ENCODE results near the gene MYOZ2.

MYOZ2 gene

GRCh38 chr4:119190354-119190753, 54.7 kb downstream of the MYOZ2 start:
- Histone ChIP-seq H3K27ac (ENCODE audit: low read depth, low read length) (no peak overlapping the region), H3K36me3 (ENCODE audit: insufficient read depth, low read length) (no peaks in the 10 kb centered on the region), H3K79me2 (ENCODE audit: control insufficient read depth, insufficient read depth, low read length, unreplicated experiment) (no peaks in the 10 kb centered on the region), H2AFZ (ENCODE audit: low read length, unreplicated experiment) (no peak overlapping the region), H3K4me3 (ENCODE audit: low read depth, low read length) (no peak overlapping the region), H3K4me1 (ENCODE audit: control insufficient read depth, insufficient read depth, low read length, unreplicated experiment) (no peaks in the 10 kb centered on the region), H3K27me3 (ENCODE audit: insufficient read depth, low read length) (no peaks in the 10 kb centered on the region)

- no peaks in the 10 kb centered on the region for H3K79me2 ChIP-seq (ENCODE audit: control insufficient read depth, insufficient read depth, low read length, unreplicated experiment)
- H3K4me3 ChIP-seq (ENCODE audit: low read depth, low read length), result no peak overlapping the region
- no peaks in the 10 kb centered on the region for H3K27me3 ChIP-seq (ENCODE audit: insufficient read depth, low read length)
- no peak overlapping the region for H2AFZ ChIP-seq (ENCODE audit: low read length, unreplicated experiment)
- no peaks in the 10 kb centered on the region for H3K4me1 ChIP-seq (ENCODE audit: control insufficient read depth, insufficient read depth, low read length, unreplicated experiment)
- no peak overlapping the region for H3K27ac ChIP-seq (ENCODE audit: low read depth, low read length)
- no peaks in the 10 kb centered on the region for H3K36me3 ChIP-seq (ENCODE audit: insufficient read depth, low read length)
Measured at GRCh38 chr4:119191505-119191904, 55.9 kb downstream of the MYOZ2 start.

DNA sequence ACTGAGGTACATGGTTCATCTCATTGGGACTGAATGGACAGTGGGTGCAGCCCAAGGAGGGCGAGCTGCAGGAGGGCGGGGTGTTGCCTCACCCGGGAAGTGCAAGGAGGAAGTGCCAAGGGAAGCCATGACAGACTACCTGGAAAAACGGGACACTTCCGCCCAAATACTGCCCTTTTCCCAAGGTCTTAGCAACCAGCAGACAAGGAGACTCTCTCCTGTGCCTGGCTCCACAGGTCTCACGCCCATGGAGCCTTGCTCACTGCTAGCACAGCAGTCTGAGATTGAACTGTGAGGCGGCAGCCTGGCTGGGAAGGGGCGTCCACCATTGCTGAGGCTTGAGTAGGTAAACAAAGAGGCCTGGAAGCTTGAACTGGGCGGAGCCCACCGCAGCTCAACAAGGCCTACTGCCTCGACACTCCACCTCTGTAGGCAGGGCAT, 62.2 kb downstream of the MYOZ2 start:
- Histone ChIP-seq H3K27ac (ENCODE audit: low read depth, low read length) (no peak overlapping the region), H3K36me3 (ENCODE audit: insufficient read depth, low read length) (no peaks in the 10 kb centered on the region), H3K4me1 (ENCODE audit: control insufficient read depth, insufficient read depth, low read length, unreplicated experiment) (no peaks in the 10 kb centered on the region), H3K27me3 (ENCODE audit: insufficient read depth, low read length) (no peaks in the 10 kb centered on the region), H2AFZ (ENCODE audit: low read length, unreplicated experiment) (no peak overlapping the region), H3K79me2 (ENCODE audit: control insufficient read depth, insufficient read depth, low read length, unreplicated experiment) (no peaks in the 10 kb centered on the region), H3K4me3 (ENCODE audit: low read depth, low read length) (no peak overlapping the region)

DNA sequence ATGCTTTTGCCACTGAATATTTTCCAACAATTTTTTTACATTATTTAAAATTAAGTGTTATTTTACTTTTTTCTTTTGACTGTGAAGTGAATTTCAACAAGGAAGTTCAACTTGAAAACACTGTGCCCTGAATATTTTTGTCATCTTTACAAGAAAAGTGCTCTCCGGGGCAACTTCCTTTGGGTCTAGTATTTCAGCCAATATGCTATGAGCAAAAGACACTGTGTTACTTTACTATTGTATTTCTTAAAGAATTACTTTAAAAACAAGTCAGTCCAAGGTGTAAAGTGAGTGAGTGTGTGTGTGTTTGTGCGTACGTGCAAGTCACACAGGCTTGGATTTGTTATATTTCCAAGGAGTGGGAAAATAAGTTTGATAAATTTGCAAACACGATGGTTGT, 69.3 kb downstream of the MYOZ2 start:
- Histone ChIP-seq H2AFZ (ENCODE audit: low read length, unreplicated experiment) (peak overlapping the region; percentile 83), H3K79me2 (ENCODE audit: control insufficient read depth, insufficient read depth, low read length, unreplicated experiment) (no peaks in the 10 kb centered on the region), H3K27ac (ENCODE audit: low read depth, low read length) (peak overlapping the region; percentile 91), H3K4me1 (ENCODE audit: control insufficient read depth, insufficient read depth, low read length, unreplicated experiment) (peaks cover 53% of the 10 kb centered on the region), H3K4me3 (ENCODE audit: low read depth, low read length) (0 out of 2 replicates have a peak overlapping the region, but pooled peaks have one; percentile 39), H3K27me3 (ENCODE audit: insufficient read depth, low read length) (no peaks in the 10 kb centered on the region), H3K36me3 (ENCODE audit: insufficient read depth, low read length) (no peaks in the 10 kb centered on the region)

- H2AFZ ChIP-seq (ENCODE audit: low read length, unreplicated experiment), result no peak overlapping the region
- H3K4me3 ChIP-seq (ENCODE audit: low read depth, low read length), result no peak overlapping the region
- peak overlapping the region; percentile 91 for H3K27ac ChIP-seq (ENCODE audit: low read depth, low read length)
- H3K27me3 ChIP-seq (ENCODE audit: insufficient read depth, low read length), result no peaks in the 10 kb centered on the region
- peaks cover 61% of the 10 kb centered on the region for H3K4me1 ChIP-seq (ENCODE audit: control insufficient read depth, insufficient read depth, low read length, unreplicated experiment)
- no peaks in the 10 kb centered on the region for H3K36me3 ChIP-seq (ENCODE audit: insufficient read depth, low read length)
- H3K79me2 ChIP-seq (ENCODE audit: control insufficient read depth, insufficient read depth, low read length, unreplicated experiment), result no peaks in the 10 kb centered on the region
Measured at GRCh38 chr4:119205690-119206089, 70.1 kb downstream of the MYOZ2 start.

DNA sequence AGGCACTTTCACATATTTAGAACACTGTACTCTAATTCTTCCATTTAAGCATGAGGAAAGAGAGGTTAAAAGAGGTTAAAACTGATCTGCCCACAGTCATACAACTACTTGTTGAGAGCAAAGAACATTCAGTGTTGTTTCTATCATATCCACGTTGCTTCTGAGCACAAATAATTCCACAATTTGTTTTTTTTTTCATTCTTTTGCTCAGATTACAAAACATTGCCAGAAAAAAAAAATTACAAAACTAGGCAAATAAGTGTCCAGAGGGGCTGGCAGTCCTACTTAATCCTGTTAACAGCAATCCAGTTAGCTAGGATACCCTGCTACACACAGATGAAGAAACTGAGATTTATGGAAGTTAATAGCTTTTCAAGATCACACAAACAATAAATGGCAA, 70.5 kb downstream of the MYOZ2 start:
- Histone ChIP-seq H3K79me2 (ENCODE audit: control insufficient read depth, insufficient read depth, low read length, unreplicated experiment) (peaks cover 3% of the 10 kb centered on the region), H3K4me3 (ENCODE audit: low read depth, low read length) (peak overlapping the region; percentile 15; the same call in 1 of the 2 replicates), H3K27me3 (ENCODE audit: insufficient read depth, low read length) (no peaks in the 10 kb centered on the region), H3K36me3 (ENCODE audit: insufficient read depth, low read length) (no peaks in the 10 kb centered on the region), H3K4me1 (ENCODE audit: control insufficient read depth, insufficient read depth, low read length, unreplicated experiment) (peaks cover 66% of the 10 kb centered on the region), H3K27ac (ENCODE audit: low read depth, low read length) (peak overlapping the region; percentile 91), H2AFZ (ENCODE audit: low read length, unreplicated experiment) (peak overlapping the region; percentile 26)

DNA sequence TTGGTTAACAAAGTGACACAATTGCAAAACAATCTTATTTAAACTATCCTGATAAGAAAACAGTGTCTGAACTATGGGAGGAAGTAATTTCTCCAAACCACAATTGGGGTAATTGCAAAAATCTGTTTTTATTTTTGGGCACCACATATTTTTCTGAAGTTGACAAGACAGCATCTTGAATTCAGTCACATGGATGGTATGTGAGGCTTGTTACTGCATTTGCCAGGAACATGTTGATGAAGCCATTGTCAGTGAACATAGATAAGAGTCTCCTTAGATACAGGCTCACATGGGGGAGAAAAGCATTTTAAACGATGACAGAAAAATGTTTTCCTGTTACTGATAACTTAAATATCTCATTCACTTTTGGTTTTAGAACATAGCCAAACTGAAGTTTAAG, 71.4 kb downstream of the MYOZ2 start:
- H3K27me3 ChIP-seq (ENCODE audit: insufficient read depth, low read length), result no peaks in the 10 kb centered on the region
- peak overlapping the region; percentile 91 for H3K27ac ChIP-seq (ENCODE audit: low read depth, low read length)
- peak overlapping the region; percentile 53 for H3K4me3 ChIP-seq (ENCODE audit: low read depth, low read length)
- H3K4me1 ChIP-seq (ENCODE audit: control insufficient read depth, insufficient read depth, low read length, unreplicated experiment), result peaks cover 68% of the 10 kb centered on the region
- H3K36me3 ChIP-seq (ENCODE audit: insufficient read depth, low read length), result no peaks in the 10 kb centered on the region
- peak overlapping the region; percentile 73 for H2AFZ ChIP-seq (ENCODE audit: low read length, unreplicated experiment)
- H3K79me2 ChIP-seq (ENCODE audit: control insufficient read depth, insufficient read depth, low read length, unreplicated experiment), result peaks cover 8% of the 10 kb centered on the region

DNA sequence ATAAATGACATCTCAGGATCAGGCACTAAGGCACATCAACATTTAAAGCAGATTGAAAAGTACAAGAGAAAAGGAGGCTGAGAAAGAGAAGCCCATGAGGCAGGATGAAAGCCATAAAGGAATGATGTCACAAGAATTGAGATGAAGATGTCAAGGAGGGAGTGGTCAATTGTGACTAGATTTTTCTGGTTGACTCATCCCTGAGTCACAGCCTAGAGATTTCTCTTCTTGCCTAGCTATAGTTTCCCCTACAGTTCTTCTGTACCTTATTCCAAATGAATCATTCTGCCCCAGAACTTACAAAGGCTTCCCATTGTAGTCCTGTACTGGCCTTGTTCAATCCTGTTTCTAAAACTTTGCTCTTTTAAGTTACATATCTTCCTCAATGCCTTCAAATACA, 73.4 kb downstream of the MYOZ2 start:
- no peaks in the 10 kb centered on the region for H3K36me3 ChIP-seq (ENCODE audit: insufficient read depth, low read length)
- H3K27ac ChIP-seq (ENCODE audit: low read depth, low read length), result peak overlapping the region; percentile 91
- H3K4me3 ChIP-seq (ENCODE audit: low read depth, low read length), result peak overlapping the region; percentile 17; the same call in 1 of the 2 replicates
- H3K4me1 ChIP-seq (ENCODE audit: control insufficient read depth, insufficient read depth, low read length, unreplicated experiment), result peaks cover 68% of the 10 kb centered on the region
- H3K27me3 ChIP-seq (ENCODE audit: insufficient read depth, low read length), result no peaks in the 10 kb centered on the region
- peaks cover 16% of the 10 kb centered on the region for H3K79me2 ChIP-seq (ENCODE audit: control insufficient read depth, insufficient read depth, low read length, unreplicated experiment)
- peak overlapping the region; percentile 31 for H2AFZ ChIP-seq (ENCODE audit: low read length, unreplicated experiment)

DNA sequence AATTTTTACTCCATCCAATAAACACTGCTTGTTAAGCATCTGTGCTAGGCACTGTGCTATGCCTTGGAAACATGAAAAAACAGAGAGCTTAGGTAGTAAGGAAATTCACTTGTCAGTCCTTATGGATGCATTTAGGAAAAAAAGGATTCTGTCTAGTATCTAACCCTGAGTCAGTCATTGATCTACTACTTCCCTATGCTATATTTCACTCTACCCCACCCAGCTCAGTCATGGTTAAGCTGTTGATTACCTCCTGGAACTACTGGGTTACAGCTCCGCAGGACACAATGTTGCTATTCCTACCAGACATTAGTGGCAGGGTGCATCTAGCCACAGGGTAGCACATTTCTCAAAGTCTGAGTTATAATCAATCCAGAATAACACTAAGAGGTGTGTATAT, 74.0 kb downstream of the MYOZ2 start:
- Histone ChIP-seq H3K27ac (ENCODE audit: low read depth, low read length) (peak overlapping the region; percentile 91), H3K27me3 (ENCODE audit: insufficient read depth, low read length) (no peaks in the 10 kb centered on the region), H3K79me2 (ENCODE audit: control insufficient read depth, insufficient read depth, low read length, unreplicated experiment) (peaks cover 20% of the 10 kb centered on the region), H3K36me3 (ENCODE audit: insufficient read depth, low read length) (no peaks in the 10 kb centered on the region), H3K4me1 (ENCODE audit: control insufficient read depth, insufficient read depth, low read length, unreplicated experiment) (peaks cover 63% of the 10 kb centered on the region), H2AFZ (ENCODE audit: low read length, unreplicated experiment) (peak overlapping the region; percentile 6), H3K4me3 (ENCODE audit: low read depth, low read length) (peak overlapping the region; percentile 17; the same call in 1 of the 2 replicates)

DNA sequence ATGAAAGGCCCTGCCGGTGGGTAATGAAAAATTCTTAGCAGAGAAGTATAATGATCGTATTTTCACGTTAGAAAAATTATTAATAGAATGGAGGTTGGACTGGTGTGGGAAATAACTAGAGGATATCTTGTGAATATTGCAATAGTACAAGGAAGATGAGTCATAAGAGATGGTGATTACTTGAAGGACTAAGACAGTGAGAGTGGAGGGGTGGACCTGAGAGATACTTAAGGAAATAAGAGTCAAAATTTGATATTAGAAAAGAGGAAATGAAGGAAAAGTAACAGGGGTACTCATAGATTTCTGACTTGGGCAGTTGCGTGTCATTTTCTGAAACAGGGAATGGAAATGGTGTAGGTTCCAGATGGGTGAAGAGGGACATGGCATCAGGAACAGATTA, 75.1 kb downstream of the MYOZ2 start:
- H2AFZ ChIP-seq (ENCODE audit: low read length, unreplicated experiment), result no peak overlapping the region
- peaks cover 56% of the 10 kb centered on the region for H3K4me1 ChIP-seq (ENCODE audit: control insufficient read depth, insufficient read depth, low read length, unreplicated experiment)
- peak overlapping the region; percentile 96 for H3K4me3 ChIP-seq (ENCODE audit: low read depth, low read length)
- no peaks in the 10 kb centered on the region; the same call in 1 of the 2 replicates for H3K36me3 ChIP-seq (ENCODE audit: insufficient read depth, low read length)
- H3K79me2 ChIP-seq (ENCODE audit: control insufficient read depth, insufficient read depth, low read length, unreplicated experiment), result peaks cover 32% of the 10 kb centered on the region
- peak overlapping the region; percentile 91 for H3K27ac ChIP-seq (ENCODE audit: low read depth, low read length)
- no peaks in the 10 kb centered on the region for H3K27me3 ChIP-seq (ENCODE audit: insufficient read depth, low read length)

DNA sequence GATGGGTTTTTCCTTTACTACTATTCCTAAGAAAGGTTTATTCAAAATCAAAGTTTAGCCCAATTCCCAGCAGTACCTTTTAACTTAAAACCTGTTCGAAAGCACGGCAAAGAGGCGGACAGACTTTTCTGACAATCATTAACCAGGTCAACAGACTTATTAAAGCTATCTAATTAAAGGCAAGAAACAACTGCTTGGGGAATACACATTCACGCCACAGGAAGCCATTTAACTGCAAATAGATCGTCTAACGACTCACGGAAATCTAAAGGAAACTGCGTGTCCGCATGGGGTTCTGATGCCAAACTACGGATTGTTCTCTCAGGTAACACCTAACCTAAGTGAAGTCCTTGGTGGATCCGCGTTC, 76.2 kb downstream of the MYOZ2 start:
- Histone ChIP-seq H3K27me3 (ENCODE audit: insufficient read depth, low read length) (no peaks in the 10 kb centered on the region), H3K4me1 (ENCODE audit: control insufficient read depth, insufficient read depth, low read length, unreplicated experiment) (peaks cover 52% of the 10 kb centered on the region), H3K4me3 (ENCODE audit: low read depth, low read length) (peak overlapping the region; percentile 96), H3K79me2 (ENCODE audit: control insufficient read depth, insufficient read depth, low read length, unreplicated experiment) (peaks cover 43% of the 10 kb centered on the region), H3K36me3 (ENCODE audit: insufficient read depth, low read length) (no peaks in the 10 kb centered on the region; the same call in 1 of the 2 replicates), H2AFZ (ENCODE audit: low read length, unreplicated experiment) (peak overlapping the region; percentile 91), H3K27ac (ENCODE audit: low read depth, low read length) (peak overlapping the region; percentile 91)
